Embryonic facial prominence (tissue), 1 donor: Measurements from ENCODE around the gene SAP30BP.

Source experiments
- DNase-seq: peaks from one replicate; pipeline ENCODE4 v3.0.0-alpha.2; 2016; ENCODE audit errors: extremely low spot score

The SAP30BP gene

DNA sequence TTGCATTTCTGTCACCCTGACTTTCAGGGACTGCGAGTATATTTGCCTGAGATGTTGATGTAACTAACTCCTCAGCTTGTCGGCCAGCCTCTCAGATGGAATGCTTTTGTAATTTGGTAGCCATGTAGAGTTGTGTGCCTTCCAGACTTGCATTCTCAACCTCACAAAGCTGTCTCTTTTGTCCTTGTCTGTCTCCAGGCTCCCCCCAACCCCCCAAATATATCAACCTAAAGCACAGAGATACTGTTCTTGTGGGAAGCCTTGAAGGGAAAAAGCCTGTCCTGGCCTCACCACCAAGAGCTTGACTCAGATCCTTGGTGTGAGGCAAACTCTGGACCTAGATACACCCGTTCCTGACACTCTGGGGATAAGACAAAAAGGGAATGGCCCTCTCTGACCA is 18.4 kb downstream of the SAP30BP start:
- no peak for DNase-seq

DNA sequence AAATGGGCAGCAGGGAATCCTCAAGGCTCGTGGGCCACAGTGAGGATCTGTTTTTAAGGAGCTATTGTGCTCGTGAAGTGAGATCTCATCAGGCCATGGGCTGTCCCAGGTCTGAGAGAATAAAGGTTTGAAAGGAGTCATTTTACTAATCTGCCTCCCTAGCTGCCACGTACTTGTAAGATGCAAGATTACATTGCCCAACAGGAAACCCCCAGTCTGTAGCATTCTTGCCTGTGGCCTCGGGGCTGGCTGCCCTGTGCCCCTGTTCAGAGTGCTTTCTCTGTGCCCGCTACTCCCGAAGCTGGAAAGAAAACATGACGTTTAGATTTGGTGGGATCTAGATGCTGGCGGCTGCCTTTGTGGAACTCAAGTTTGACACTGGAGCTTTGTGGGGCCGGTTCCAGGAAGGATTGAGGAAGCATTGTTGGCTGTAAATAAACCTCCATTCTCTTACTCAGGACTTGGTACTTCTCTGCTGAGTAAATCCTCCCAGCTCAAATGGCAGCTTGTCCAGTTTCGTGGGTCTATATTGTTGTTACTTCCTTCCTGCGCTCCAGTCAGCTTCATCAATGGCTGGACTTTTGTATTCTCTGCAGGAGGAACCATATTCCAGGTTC is 21.2 kb downstream of the SAP30BP start:
- DNase-seq: no peak

DNA sequence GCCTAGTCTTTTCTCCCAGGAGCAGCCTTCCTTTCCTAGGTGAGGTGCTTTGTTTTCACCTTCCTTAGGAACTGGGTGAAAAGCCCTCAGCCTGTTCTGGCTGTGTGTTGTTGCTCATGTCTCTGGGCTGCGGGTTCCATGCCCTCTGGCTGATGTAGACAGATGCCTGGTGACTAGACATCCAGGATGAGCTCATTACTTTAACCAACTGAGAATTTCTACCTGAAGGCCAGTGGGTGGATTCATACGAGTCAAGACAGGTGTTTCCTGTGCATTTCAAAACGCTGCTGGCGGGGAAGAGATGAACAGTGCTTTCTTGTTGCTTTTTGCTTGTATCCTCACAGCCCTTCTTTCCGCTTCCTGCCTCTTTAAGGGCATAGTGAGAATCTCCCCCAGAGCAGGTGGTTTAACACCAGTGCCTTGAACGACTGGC is 22.3 kb downstream of the SAP30BP start:
- no peak for DNase-seq

DNA sequence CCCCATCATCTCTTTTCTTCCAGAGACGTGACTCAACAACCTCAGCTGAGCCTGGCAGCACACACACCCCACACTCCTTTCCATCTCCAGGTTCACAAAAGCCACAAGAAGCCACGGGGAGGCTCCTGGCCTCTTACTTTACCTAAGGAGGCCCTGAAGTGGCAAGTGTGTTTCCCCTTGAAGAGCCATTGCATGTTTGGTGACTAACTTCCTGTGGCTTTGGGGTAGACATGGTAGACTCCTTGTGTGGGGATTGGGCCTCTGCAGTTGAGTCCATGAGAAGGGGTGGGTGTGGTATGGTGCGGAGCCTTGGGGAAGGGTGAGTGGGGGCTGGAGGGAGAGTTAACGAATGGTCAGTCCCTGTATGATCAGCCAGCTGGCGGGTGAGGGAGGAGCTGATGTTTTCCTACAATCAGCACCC is 24.2 kb downstream of the SAP30BP start:
- DNase-seq: no peak

DNA sequence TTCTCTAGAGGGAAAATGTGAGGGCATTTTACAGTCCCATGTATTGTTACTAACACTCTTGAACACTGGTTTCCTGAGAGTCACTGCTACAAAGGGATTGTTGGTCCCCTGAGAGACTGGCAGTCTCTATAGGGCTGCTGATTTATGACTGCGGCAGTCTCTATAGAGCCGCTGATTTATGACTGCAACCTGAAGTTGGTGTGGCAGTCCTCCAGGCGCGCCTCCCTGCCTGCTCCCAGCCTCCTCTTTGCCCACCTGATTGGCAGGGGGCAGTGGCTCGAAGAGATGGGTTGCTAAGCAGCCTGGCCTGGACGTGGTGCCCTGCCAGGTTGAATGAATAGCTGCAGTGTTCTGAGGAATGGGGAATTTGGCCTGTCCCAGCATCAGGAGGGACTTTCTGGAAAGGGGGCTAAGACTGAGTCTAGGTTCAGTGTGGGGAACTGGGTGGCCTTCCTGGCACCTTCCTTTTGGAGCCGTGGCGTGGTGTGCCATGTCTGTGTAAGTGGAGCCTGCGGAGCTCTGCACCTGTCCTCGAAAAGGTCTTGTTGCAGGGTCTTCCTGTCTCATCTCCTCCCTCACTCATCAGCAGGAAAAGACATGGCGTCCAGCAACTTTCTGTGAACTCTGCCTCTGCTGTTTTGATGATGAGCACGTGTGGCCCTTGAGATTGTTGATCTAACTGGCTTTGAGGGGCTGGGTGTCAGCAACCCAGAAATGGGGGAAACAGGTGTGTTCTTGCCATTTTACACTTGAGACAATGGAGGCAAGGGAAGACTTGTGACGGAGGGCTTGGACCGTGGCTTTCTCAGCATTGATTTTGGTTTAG is 24.9 kb downstream of the SAP30BP start:
- no peak for DNase-seq

DNA sequence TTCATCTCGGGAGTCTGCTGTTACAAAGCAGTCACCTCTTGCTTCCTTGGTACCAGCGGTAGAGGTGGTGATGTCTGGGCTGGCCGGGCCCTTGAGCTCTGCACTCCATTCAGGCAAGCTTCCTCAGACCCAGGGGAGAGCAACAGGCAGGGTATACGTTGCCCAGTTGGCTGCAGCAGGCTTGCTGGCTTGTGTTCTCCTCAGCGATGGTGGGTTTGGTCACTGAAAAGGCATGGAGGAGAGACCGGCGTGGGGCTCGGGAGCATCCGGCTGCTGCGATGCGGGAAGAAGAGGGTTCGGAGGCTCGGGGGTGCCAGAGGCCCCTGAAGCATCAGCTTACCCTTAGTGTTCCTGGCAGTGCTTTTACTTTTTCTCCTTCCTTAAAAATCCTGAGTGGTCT is 25.8 kb downstream of the SAP30BP start:
- DNase-seq: no peak

DNA sequence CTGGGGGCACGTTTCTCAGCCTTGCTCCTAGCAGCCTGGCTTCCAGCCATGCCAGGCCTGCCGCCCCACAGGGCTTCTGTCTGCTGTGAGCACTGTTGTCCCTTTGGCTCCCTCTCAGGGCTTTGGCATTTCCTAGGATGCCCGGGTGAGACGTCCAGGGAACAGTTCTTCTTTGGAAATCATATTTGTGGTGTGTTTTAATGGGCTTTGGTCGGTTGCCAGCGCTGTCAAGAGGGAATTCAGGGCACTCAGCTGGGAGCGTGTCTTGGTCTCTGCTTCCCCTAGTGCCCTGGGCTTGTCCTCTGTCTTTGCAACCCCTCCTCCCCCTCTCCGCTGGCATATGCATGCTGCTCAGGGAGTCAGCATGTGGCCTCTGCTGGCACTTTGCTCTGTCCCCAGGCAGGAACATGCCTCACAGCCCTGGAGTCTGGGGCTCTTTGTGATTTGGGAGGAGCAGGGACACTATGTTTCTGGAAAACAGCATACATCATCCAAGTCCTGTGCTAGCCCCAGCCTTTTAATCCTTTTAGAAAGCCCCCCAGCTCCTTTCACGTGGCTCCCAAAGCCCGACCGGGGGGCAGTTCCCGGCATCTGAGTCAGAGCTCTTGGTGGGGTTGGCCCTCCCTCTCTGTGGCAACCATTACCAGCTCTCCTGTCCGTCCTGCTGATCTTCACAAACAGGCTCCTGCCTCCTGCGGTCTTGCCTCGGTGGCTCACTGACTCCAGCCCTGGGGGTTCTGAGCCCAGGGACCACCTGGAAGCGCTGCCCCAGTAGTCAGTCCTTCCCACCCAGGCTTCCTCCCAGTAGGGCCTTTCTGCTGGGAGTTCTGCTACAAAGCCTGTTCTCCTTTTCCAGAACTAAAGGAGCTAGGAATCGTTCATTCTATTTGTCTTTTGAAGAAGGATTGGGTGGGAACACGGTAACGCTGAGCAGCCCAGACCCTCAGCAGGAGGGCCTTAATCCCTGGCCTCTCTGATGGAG is 26.7 kb downstream of the SAP30BP start:
- DNase-seq: no peak

DNA sequence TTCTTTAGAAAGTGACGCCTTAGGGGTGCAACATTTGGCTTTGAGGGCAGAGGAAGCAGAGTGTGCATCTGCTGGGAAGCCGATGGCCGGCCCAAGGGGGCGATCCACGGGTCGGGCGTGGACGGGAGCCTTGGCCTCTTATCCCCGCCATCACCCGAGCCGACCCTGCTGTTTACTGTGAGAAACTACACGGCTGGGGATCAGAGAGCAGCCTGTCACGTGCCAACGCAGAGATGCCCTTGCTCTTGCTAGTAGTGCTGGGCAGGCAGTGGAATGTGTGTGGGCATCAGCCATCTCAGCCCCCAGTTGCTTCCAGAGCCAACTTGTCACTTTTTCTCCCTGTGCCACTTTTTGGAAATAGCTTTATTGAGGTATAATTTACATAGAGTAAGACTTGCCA is 27.4 kb downstream of the SAP30BP start:
- DNase-seq: no peak

DNA sequence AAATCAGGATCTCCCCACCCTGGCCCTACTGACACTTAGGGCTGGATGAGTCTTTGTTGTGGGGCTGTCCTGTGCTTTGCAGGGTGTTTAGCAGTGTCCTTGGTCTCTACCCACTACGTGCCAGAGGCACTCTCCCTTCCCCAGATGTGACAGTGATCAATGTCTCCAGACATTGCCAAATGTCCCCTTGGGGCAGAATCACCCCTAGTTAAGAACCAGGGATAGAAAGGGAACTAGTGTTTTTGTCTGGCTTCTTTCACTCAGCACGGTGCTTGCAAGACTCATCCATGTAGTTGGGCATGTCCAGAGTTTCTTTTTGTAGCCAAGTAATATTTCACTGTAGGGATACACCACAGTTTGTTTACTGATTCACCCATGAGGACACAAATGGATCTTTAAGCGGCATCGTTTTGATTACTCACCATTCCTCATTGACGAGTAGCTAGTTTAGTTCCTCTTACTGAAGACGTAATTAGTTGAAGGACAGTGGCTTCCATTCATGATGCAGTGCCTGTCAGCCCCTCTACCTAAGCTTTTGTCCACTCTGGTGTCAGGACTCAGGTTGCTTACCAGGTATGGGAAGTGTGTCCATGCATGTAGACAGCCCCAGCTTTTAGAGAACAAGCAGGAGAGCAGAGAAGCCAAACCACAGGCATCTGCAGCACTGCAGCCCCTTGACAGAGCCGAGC is 28.1 kb downstream of the SAP30BP start:
- DNase-seq: no peak

DNA sequence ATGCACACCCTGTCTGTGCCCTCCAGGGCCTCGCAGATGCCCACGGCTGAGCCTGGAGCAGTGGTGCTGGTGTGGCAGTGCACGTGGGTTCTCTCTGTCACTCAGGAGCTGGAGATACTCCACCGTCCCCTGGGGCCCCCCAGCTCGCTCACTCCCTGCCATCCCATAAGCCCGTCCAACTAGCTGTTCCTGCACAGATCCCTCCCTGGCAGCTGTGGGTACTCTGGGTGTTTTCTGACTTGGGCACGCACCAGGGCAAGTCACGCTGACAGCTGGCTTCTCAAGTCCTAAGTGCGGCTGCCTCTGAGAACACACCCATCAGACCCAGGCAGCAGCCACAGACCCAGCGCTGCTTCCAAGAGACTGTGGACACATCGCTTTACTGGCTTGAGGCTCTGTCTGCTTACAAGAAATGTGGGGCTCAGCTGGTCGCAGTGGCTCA is 28.7 kb downstream of the SAP30BP start:
- DNase-seq: no peak

DNA sequence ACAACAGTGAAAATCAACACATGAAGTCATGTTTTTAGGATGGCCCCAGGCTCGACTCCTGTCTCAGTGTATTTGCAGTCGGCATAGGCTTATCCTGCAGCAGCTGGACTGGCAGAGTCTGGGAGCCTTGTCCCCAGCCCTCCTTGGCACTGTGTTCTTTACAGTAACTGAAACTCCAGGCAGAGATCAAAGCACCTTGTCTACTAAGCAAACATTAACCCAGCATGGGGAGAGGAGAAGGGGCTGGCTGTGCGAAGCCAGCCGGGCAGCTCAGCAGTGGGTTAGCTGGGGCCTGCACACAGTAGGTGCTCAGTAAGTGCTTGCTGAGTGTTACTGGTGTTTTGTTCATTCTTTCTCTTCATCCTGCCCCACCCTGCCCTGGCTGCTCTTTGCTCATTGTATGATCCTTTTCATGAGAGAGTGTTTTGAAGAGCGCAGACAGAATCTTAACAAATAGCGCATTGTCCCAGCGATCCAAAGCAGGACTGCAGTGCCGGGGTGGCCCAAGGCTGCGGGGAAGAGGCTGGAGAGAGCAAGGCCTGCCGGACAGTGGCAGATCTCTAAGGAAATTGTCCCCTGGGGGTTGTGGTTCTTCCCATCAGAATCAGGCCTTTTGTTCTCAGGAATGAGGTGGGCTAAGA is 30.6 kb downstream of the SAP30BP start:
- no peak for DNase-seq

DNA sequence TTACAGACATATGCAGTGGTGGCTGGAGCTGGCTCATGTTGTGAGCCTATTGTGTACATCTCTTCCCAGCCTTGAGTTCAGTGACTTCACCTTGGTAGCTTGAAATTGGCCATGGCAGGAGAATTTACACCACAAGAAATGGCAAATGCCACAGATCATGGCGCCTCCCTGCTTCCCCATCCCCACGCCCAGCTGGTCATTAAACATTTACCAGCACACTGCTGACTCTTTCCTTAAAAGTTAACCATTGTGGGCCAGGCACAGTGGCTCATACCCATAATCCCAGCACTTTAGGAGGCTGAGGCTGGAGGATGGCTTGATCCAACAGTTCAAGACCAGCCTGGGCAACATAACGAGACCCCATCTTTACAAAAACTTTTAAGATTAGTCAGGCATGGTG is 31.5 kb downstream of the SAP30BP start:
- DNase-seq: no peak

DNA sequence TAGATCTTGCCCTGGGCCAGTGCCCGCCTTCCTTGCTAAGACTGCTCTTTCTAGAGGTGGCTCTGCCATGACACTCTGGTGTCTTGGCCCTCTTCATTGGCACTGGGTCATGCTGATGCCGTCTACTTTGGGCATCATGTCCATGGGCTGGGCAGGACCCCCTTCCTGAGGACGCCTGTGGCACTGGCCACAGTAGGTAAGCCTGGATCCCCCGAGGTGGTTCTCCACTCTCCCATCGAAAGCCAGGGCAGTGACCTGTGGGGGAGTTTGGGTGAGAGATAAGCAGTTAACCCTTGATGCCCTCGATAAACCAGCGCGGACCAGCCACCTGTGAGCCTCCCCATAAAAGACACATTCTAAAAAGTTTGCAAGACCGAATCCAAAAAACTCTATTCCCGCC is 34.1 kb downstream of the SAP30BP start:
- no peak for DNase-seq

DNA sequence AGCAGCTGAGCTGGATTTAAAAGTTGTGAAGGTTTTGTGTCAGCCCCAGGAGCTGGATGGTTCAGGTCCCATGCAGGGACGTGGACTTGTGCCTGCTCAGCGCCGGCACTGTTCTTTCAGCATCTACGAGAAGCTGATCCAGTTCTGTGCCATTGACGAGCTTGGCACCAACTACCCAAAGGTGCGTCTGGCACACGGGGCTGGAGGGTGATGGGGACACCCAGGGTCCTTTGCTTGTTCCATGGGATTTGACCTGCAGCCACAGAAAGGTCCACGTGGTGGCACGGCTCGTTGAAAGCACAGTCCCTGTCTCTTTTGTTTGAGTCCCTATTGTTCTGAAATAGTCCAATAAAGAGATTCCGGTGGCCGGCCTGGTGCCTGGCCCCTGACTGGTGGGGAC is 36.1 kb downstream of the SAP30BP start:
- DNase-seq: no peak

DNA sequence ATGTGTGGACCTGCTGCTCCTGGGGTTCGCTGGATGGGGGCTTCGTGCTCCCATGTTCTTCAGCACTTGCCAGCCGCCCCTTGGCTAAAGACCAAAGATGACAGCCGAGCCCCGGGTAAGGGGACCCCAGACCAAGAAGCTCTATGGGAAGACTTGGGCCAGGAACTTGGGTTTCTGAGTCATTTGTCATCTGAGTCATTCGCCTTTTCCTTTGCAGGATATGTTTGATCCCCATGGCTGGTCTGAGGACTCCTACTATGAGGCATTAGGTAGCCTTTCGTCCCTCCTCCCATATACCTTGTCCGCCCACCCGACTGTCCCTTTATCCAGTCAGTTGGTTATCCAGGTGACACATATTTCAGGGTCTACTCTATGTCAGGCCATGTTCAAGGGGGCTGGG is 36.5 kb downstream of the SAP30BP start:
- no peak for DNase-seq

DNA sequence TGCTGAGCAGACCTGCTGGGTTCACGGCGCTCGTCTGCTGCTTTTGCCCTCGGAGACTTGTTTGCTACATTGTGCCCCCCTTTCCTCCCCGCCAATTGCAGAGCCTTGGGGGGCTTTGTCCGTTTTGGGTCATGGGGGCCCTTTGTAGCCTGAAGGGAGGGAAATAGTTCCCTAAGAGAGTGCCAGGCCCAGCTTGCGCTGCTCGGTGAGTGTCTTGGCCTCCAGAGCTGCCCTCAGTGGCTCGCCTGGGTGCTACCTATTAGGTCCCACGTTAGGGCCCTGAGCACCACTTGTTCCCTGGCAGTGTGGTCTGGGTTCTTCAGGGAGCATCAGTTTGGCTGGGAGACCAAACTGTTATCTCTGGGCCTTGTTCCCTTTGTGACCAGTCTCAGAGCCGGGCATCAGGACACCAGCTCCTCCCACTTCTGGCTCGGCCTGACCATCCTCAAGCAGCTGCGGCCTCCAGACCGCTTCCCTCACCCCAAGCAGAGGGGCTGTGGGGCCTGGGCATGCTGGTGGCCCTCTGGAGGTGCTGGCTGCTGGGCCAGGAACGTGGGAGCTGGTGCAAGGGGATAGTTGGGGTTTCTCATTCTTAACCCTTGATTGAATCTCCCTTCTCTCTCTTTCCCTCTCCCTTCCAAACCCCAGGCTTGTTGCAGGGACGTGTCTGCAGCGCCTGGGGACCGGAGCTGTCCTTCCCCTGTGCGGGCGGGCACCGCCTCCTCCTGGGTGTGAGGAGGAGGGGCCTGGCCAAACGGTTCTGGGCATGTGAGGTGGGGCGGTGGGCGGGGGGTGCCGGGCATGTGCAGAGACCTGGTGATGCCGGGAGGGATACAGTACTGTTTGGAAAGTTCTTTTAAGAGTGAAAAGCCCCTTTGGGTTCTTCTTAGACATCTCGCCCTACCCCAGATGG is 38.1 kb downstream of the SAP30BP start:
- DNase-seq: no peak

DNA sequence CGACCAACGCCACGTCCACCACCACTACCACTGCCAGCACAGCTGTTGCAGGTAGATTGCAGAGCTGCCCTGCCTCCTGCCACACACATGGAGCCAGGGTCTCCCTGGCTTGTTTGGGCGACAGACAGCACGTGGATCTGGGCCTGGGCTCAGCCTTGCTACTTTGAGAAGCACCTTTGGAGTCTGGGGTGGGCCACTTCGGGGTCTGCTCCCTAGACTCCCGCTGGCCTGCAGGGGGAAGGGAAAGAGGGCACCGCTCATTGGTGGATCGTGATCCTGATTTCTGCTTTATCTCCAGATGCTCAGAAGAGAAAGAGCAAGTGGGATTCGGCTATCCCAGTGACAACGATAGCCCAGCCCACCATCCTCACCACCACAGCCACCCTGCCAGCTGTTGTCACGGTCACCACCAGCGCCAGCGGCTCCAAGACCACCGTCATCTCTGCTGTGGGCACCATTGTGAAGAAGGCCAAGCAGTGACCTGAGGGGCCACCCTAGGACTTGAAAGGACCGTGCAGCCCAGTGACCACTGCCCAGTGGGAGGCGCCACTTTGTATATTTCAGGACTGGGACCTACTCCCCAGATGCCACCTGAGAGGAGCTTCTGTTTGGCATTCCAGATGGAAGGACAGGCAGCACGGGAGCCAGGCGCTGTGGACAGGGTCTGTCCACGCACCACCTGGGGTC is 39.0 kb downstream of the SAP30BP start:
- DNase-seq: no peak

DNA sequence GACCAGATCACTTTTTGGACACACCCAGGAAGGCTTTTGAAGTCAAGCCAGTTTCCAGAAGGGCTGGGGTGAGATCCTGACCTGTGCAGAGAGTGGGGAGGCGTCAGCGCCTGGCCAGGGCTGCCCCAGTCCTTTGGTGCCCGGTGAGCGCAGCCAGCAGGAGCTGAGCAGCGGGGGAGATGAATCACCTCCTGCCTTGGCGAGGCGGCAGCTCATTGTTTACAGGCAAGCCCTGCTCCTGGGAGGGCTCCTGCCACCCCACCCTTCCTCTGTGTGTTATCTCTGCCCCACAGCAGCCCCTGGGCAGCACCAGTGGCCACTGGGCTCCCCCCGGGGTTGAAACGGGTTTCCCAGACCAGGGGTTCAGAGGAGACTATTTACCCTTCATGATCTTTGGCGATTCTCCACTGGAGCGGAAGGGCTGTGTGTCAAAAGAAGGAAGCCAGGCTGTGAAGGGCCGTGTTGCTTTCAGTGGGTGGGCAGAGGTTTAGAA is 40.0 kb downstream of the SAP30BP start:
- DNase-seq: no peak

DNA sequence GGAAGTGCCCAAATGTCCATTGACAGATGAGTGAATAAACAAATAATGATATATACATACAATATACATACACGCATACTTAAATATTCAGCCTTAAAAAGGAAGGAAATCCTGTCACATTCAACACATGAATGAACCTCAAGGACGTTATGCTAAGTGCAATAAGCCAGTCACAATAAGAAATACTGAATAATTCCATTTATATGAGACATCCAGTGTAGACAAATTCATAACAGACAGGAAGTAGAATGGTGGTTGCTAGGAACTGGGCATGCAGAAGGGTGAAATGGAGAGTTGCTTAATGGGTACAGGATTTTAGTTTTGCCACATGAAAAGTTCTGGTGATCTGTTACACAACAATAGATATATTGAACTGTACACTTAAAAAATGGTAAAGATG is 45.3 kb downstream of the SAP30BP start:
- DNase-seq: no peak
